SHP77 (cell line): ENCODE data around the gene ARF1.

Experiments used
- DNase-seq, 2 experiments: peaks; one replicate each; lab custom pipeline; 2025; lab: John Stamatoyannopoulos, UW

Gene ARF1

GRCh38 chr1:228148196-228148861, 65.8 kb downstream of the ARF1 start:
- no peak for DNase-seq
